ENCODE data around the gene RCAN2. TPM values are rescaled to one million over a fixed set of nuclear protein-coding genes. Genes with fewer than 3 reads are reported as not detected.

RCAN2 gene
- total RNA-seq, 1 experiment from 2014 or later = 0.05 TPM

DNA sequence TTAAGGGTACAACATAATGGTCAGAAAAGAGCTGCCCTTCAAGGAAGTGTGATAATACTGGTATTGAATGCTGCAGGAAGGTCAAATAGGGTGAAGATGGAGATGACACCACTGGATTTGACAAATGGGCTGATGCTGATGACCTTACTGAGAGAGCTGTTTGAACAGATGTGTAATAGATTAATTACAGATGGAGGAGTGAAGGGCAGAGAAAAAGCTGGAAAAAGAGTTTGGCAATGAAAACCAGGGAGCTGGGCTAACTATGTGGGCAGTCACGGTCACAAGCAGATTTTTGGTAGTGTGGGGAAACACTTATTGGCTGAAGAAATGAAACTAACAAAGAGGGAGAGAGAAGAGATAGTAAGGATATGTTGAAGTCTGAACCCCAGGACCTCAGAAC is 236.9 kb downstream of the RCAN2 start:
- no peaks in the 10 kb centered on the region for H3K36me3 ChIP-seq (ENCODE audit: control insufficient read depth, insufficient read depth, low read length)
- DNase-seq (ENCODE audit: low read depth, low spot score) (no peak), ATAC-seq (no peak)
- H3K4me1 ChIP-seq (ENCODE audit: control insufficient read depth, insufficient read depth, low read length) = no peaks in the 10 kb centered on the region
- TF ChIP-seq TCF7L2 (IDR thresholded peaks at IDR 0.05; ENCODE audit: low read depth, low read length) = no peak
- H3K9me3 ChIP-seq (ENCODE audit: control insufficient read depth, insufficient read depth, low read depth, low read length) = no peaks in the 10 kb centered on the region
- no peak overlapping the region for H3K4me3 ChIP-seq (ENCODE audit: low read depth in 2 of 2, low read length in 2 of 2)
- intact Hi-C loops (cut with micrococcal nuclease; ENCODE audit: unreplicated experiment) (no loop called here), in situ Hi-C loops (cut with HindIII; ENCODE audit: low pct_unique_long_range_greater_than_20kb, low sequenced_read_pairs) (no loop called here)
- no peak overlapping the region for H3K27ac ChIP-seq (ENCODE audit: low read length)
- ChIA-PET POLR2A (no interaction called here), CTCF (no interaction called here)
- no TSS peak for BruUV-seq (replicated peaks)
- H3K27me3 ChIP-seq (ENCODE audit: control insufficient read depth, insufficient read depth, low read length) = no peaks in the 10 kb centered on the region; the same call in 1 of the 2 replicates

DNA sequence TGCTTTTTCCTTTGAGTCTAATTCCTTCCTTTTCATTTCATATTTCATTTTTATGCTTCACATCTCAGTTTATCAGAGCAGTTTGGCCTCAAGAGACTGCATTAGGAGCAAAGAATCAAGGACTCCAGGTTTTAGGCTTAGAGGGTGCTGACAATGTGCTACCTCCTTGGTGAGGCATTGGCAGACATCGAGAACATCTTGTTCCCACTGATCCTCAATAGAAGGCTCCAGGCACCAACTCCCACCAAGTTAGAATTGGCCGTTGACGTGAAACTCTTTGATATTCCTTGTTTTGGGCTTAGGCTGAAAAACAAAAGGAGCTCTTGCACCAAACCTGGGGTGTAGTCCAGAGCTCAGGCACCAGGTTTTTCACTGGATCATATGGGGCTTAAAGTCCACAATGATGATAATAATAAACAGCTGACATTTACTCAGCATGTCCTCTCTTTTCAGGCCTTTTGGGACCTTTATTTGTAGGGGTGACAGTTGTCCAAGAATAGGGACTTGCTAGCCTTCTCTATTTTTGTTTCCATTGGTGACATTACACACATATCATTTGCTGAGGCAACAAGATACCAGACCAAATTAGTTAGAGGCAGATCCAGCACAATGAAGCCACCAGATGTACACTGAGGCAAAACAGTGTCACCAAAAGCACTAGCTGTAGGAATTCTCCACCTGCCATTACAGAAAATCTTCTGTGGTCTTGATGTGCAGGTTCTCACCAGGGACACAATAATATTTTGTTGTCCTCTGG is 239.5 kb downstream of the RCAN2 start:
- ATAC-seq (no peak), DNase-seq (ENCODE audit: low read depth, low spot score) (no peak)
- intact Hi-C loops (cut with micrococcal nuclease; ENCODE audit: unreplicated experiment) (no loop called here), in situ Hi-C loops (cut with HindIII; ENCODE audit: low pct_unique_long_range_greater_than_20kb, low sequenced_read_pairs) (no loop called here)
- TF ChIP-seq SIN3A (IDR thresholded peaks at IDR 0.05; ENCODE audit: borderline replicate concordance, insufficient read depth, low read depth, low read length) (no peak), POLR2AphosphoS5 (IDR thresholded peaks at IDR 0.05; ENCODE audit: low read depth, low read length) (no peak), TCF7L2 (IDR thresholded peaks at IDR 0.05; ENCODE audit: low read depth, low read length) (no peak)
- TF ChIP-seq, protein P1, sequence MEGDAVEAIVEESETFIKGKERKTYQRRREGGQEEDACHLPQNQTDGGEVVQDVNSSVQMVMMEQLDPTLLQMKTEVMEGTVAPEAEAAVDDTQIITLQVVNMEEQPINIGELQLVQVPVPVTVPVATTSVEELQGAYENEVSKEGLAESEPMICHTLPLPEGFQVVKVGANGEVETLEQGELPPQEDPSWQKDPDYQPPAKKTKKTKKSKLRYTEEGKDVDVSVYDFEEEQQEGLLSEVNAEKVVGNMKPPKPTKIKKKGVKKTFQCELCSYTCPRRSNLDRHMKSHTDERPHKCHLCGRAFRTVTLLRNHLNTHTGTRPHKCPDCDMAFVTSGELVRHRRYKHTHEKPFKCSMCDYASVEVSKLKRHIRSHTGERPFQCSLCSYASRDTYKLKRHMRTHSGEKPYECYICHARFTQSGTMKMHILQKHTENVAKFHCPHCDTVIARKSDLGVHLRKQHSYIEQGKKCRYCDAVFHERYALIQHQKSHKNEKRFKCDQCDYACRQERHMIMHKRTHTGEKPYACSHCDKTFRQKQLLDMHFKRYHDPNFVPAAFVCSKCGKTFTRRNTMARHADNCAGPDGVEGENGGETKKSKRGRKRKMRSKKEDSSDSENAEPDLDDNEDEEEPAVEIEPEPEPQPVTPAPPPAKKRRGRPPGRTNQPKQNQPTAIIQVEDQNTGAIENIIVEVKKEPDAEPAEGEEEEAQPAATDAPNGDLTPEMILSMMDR (IDR thresholded peaks at IDR 0.05) = no peak
- TF ChIP-seq, protein P2, sequence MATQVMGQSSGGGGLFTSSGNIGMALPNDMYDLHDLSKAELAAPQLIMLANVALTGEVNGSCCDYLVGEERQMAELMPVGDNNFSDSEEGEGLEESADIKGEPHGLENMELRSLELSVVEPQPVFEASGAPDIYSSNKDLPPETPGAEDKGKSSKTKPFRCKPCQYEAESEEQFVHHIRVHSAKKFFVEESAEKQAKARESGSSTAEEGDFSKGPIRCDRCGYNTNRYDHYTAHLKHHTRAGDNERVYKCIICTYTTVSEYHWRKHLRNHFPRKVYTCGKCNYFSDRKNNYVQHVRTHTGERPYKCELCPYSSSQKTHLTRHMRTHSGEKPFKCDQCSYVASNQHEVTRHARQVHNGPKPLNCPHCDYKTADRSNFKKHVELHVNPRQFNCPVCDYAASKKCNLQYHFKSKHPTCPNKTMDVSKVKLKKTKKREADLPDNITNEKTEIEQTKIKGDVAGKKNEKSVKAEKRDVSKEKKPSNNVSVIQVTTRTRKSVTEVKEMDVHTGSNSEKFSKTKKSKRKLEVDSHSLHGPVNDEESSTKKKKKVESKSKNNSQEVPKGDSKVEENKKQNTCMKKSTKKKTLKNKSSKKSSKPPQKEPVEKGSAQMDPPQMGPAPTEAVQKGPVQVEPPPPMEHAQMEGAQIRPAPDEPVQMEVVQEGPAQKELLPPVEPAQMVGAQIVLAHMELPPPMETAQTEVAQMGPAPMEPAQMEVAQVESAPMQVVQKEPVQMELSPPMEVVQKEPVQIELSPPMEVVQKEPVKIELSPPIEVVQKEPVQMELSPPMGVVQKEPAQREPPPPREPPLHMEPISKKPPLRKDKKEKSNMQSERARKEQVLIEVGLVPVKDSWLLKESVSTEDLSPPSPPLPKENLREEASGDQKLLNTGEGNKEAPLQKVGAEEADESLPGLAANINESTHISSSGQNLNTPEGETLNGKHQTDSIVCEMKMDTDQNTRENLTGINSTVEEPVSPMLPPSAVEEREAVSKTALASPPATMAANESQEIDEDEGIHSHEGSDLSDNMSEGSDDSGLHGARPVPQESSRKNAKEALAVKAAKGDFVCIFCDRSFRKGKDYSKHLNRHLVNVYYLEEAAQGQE (IDR thresholded peaks at IDR 0.05; ENCODE audit: insufficient read depth in 1 of 2, low read depth in 2 of 2, low read length in 1 of 2) = no peak
- Histone ChIP-seq H3K36me3 (ENCODE audit: control insufficient read depth, insufficient read depth, low read length) (no peaks in the 10 kb centered on the region), H3K27me3 (ENCODE audit: control insufficient read depth, insufficient read depth, low read length) (no peaks in the 10 kb centered on the region; the same call in 1 of the 2 replicates), H3K4me3 (ENCODE audit: low read depth in 2 of 2, low read length in 2 of 2) (no peak overlapping the region), H3K27ac (ENCODE audit: low read length) (no peak overlapping the region), H3K9me3 (ENCODE audit: control insufficient read depth, insufficient read depth, low read depth, low read length) (no peaks in the 10 kb centered on the region), H3K4me1 (ENCODE audit: control insufficient read depth, insufficient read depth, low read length) (no peaks in the 10 kb centered on the region)
- BruUV-seq (replicated peaks) = no TSS peak
- POLR2A ChIA-PET = no interaction called here
- CTCF ChIA-PET = no interaction called here

DNA sequence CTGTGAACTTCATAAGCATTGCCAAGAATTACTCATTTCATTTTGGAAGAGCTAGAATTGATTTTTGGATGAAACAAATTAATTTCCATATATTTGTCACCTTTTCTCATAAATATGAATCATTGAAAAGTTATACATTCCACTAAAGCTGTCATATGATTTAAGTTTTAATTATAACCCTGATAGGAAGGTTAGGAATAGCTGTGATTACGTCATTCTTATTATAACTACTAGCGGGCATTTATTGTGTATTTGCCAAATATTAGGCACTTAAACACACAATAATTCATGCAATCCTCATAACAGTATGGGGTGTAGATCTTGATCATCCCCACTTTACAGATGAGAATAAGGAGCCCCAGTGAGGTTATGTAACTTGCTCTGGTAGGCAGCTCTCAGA is 243.1 kb downstream of the RCAN2 start:
- no peak for DNase-seq (ENCODE audit: low read depth, low spot score)
- ChIA-PET CTCF (no interaction called here), POLR2A (no interaction called here)
- intact Hi-C loops (cut with micrococcal nuclease; ENCODE audit: unreplicated experiment) (no loop called here), in situ Hi-C loops (cut with HindIII; ENCODE audit: low pct_unique_long_range_greater_than_20kb, low sequenced_read_pairs) (no loop called here)
- no peaks in the 10 kb centered on the region for H3K4me1 ChIP-seq (ENCODE audit: control insufficient read depth, insufficient read depth, low read length)
- H3K9me3 ChIP-seq (ENCODE audit: control insufficient read depth, insufficient read depth, low read depth, low read length) = no peaks in the 10 kb centered on the region
- H3K36me3 ChIP-seq (ENCODE audit: control insufficient read depth, insufficient read depth, low read length) = no peaks in the 10 kb centered on the region
- no peaks in the 10 kb centered on the region; the same call in 1 of the 2 replicates for H3K27me3 ChIP-seq (ENCODE audit: control insufficient read depth, insufficient read depth, low read length)
- no peak for ATAC-seq
- no TSS peak for BruUV-seq (replicated peaks)
- H3K27ac ChIP-seq (ENCODE audit: low read length) = no peak overlapping the region
- no peak overlapping the region for H3K4me3 ChIP-seq (ENCODE audit: low read depth in 2 of 2, low read length in 2 of 2)
- TF ChIP-seq, protein P2 (IDR thresholded peaks at IDR 0.05; ENCODE audit: insufficient read depth in 1 of 2, low read depth in 2 of 2, low read length in 1 of 2) = no peak
- TF ChIP-seq SIN3A (IDR thresholded peaks at IDR 0.05; ENCODE audit: borderline replicate concordance, insufficient read depth, low read depth, low read length) (no peak), POLR2AphosphoS5 (IDR thresholded peaks at IDR 0.05; ENCODE audit: low read depth, low read length) (no peak), TCF7L2 (IDR thresholded peaks at IDR 0.05; ENCODE audit: low read depth, low read length) (no peak)
- TF ChIP-seq, protein P1 (IDR thresholded peaks at IDR 0.05) = no peak
